Measurements from ENCODE around the gene TMEM178A. TPM values are rescaled to one million over a fixed set of nuclear protein-coding genes. Genes with fewer than 3 reads are reported as not detected.

TMEM178A gene
- total RNA-seq, 4 donors from 2014 or later = 0.68 to 1.4 (median 1.1) TPM

DNA sequence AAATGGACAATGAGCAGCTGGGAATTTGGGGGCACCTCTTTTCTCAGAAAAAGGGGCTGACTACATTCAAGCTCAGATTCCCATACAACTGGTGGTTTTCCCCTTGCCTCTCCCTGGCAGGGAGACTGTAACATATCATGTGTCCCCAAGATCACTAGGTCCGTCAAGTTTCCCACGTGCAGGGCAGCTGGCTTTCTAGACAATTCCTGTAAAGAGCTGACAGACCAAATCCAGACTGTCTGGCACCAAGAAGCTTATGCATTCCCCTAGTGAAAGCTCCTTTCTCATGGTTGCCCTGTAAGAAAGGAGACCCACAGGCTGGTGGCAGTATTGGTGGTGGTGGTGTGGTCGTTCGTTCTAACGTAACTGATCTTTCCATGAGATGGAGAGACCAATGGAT, 64.6 kb downstream of the TMEM178A start:
- intact Hi-C loops (cut with DNase I; ENCODE audit: low total_unique reads) = no loop called here
- TF ChIP-seq POLR2A (IDR thresholded peaks at IDR 0.05) = no peak
- TF ChIP-seq, protein P1, sequence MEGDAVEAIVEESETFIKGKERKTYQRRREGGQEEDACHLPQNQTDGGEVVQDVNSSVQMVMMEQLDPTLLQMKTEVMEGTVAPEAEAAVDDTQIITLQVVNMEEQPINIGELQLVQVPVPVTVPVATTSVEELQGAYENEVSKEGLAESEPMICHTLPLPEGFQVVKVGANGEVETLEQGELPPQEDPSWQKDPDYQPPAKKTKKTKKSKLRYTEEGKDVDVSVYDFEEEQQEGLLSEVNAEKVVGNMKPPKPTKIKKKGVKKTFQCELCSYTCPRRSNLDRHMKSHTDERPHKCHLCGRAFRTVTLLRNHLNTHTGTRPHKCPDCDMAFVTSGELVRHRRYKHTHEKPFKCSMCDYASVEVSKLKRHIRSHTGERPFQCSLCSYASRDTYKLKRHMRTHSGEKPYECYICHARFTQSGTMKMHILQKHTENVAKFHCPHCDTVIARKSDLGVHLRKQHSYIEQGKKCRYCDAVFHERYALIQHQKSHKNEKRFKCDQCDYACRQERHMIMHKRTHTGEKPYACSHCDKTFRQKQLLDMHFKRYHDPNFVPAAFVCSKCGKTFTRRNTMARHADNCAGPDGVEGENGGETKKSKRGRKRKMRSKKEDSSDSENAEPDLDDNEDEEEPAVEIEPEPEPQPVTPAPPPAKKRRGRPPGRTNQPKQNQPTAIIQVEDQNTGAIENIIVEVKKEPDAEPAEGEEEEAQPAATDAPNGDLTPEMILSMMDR (IDR thresholded peaks at IDR 0.05) = no peak
- WGBS, 2 donors = 69 to 71% methylated on average over 5 of the region's 5 CpGs
- no peak for DNase-seq (ENCODE audit: low spot score in 2 of 2)
- no peak overlapping the region for H3K4me3 ChIP-seq (ENCODE audit: low read depth, poor library complexity, severe bottlenecking)

DNA sequence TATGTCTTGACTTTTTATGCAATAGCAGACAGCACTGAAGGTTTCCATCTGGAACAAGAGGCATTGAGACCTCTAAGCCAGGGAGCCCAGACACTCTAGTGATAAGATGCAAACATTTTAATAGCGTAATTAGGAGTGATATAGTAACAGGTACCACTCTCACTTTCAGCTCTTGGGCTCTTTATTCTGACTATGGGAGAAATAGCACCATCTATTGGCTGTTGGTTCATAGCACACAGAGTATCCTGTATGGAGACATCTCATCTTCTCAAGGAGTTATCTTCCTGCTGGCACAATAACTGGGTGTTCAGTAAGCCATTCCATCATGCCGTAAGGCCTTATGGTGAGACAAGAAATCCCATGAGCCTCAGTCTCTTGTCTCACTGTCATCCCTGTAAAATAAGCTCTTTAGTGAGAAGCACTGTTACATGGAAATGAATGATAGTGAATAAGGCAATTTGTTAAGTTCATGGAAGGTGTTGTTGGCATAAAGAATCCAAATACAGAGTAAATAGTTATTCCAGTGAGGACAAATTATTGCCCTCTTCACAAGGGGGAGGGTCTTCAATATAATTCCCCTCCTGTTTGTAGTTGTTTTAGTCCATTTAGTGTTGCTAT, 65.1 kb downstream of the TMEM178A start:
- no peak overlapping the region for H3K4me3 ChIP-seq (ENCODE audit: low read depth, poor library complexity, severe bottlenecking)
- intact Hi-C loops (cut with DNase I; ENCODE audit: low total_unique reads) = no loop called here
- TF ChIP-seq POLR2A (IDR thresholded peaks at IDR 0.05) = no peak
- TF ChIP-seq, protein P1 (IDR thresholded peaks at IDR 0.05) = no peak
- 88 to 98% methylated on average over 2 of the region's 2 CpGs for WGBS, 2 donors
- DNase-seq (ENCODE audit: low spot score in 2 of 2) = no peak

DNA sequence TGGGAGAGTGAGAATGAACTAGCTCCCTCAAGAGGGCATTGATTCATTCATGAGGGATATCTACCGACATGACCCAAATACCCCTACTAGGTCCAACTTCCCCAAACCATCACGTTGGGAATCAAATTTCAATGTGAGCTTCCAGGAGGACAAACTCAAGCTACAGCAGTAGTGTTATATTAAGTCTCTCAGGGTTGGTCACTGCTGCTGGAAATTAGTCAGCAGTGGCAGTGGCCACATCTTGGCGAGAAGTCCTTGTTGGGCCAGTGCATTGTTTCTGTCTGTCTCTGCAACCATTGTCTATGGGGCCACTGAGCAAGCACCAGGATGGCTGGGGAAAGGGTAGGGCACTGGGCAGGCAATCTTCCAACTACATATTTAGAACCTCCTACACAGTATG, 65.8 kb downstream of the TMEM178A start:
- no peak for DNase-seq (ENCODE audit: low spot score in 2 of 2)
- TF ChIP-seq POLR2A (IDR thresholded peaks at IDR 0.05) = no peak
- TF ChIP-seq, protein P1 (IDR thresholded peaks at IDR 0.05) = no peak
- intact Hi-C loops (cut with DNase I; ENCODE audit: low total_unique reads) = no loop called here
- 96 to 98% methylated on average over 3 of the region's 3 CpGs for WGBS, 2 donors
- H3K4me3 ChIP-seq (ENCODE audit: low read depth, poor library complexity, severe bottlenecking) = no peak overlapping the region

DNA sequence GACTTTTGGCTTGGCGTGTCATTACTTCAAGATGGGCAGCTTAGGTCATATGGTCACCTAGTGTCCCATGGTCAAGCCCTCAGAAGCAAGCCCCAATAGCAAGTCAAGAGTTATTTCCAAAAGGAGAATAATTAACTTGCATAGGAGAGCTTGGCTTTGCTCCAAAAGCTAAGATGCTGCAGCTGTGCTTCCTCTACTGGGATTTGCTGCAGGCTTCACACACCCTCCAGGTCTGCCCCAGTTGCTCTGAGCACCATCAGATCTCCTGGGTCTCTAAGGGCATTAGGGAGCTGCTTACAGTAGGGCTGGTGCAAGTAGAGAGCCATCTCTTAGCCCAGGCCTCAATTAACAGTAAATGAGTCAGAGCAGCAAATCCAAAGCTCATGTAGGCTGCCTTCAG, 66.8 kb downstream of the TMEM178A start:
- WGBS, 2 donors = 94 to 100% methylated on average over 1 of the region's 1 CpG

DNA sequence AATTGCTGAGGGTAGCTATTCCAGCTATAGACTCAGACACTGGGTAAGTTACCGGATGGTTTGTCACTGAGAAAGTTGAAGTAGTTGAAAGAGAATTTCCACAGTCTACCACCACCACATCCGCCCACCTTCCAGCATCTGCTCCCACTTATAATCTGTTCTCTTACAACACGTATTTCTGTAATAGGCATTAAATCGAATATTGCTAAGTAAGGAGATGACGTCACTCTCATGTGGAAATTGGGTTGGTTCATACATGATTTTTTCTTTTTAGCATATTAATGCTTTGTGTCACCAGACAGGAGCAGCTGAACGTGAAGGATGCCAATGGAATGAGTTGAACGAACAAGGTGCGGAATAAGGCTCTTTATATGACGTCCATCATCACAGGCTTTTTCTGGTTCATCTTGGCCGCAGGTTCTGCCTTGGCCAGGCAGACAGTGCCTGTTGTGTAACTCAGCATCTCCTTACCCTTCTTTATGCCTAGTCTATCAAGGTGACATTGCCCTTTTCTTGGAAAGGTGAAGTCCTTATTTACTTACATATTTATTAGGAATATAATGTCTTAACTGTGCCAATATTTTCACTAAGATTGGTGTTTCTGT, 67.5 kb downstream of the TMEM178A start:
- no peak for DNase-seq (ENCODE audit: low spot score in 2 of 2)
- WGBS, 2 donors = 90 to 92% methylated on average over 10 of the region's 10 CpGs
- intact Hi-C loops (cut with DNase I; ENCODE audit: low total_unique reads) = no loop called here

More for the DNA sequence above, 66.8 kb downstream of the TMEM178A start:
- no peak for DNase-seq (ENCODE audit: low spot score in 2 of 2)
- H3K4me3 ChIP-seq (ENCODE audit: low read depth, poor library complexity, severe bottlenecking) = no peak overlapping the region
- no peak for TF ChIP-seq POLR2A (IDR thresholded peaks at IDR 0.05)
- TF ChIP-seq, protein P1 (IDR thresholded peaks at IDR 0.05) = no peak
- intact Hi-C loops (cut with DNase I; ENCODE audit: low total_unique reads) = no loop called here

More for the DNA sequence above, 67.5 kb downstream of the TMEM178A start:
- H3K4me3 ChIP-seq (ENCODE audit: low read depth, poor library complexity, severe bottlenecking) = no peak overlapping the region
- TF ChIP-seq, protein P1 (IDR thresholded peaks at IDR 0.05) = no peak
- TF ChIP-seq POLR2A (IDR thresholded peaks at IDR 0.05) = no peak

All from lower leg skin (tissue), 4 donors.